HG03457 (cell line): Measurements from ENCODE around the gene ECHS1.
"Not testable (repeated sequence)": the region's sequence is repeated elsewhere in the genome, so short reads cannot be mapped to it uniquely, and the experiment has no call there.

Experiments
- ATAC-seq: cut with Tn5 transposase; IDR thresholded peaks from one replicate; pipeline ENCODE4 v1.9.1; 2021; ENCODE audit warnings: moderate number of reproducible peaks; ENCODE audit not compliant: unreplicated experiment

The ECHS1 gene

GRCh38 chr10:133379152-133379800, 6.1 kb upstream of the ECHS1 start, which contains the start of gene PAOX:
Gene PAOX, plus strand, starts transcription at chr10:133379262. Its CDS starts 55 bp downstream, at chr10:133379317.
- peak; percentile 46 for ATAC-seq

DNA sequence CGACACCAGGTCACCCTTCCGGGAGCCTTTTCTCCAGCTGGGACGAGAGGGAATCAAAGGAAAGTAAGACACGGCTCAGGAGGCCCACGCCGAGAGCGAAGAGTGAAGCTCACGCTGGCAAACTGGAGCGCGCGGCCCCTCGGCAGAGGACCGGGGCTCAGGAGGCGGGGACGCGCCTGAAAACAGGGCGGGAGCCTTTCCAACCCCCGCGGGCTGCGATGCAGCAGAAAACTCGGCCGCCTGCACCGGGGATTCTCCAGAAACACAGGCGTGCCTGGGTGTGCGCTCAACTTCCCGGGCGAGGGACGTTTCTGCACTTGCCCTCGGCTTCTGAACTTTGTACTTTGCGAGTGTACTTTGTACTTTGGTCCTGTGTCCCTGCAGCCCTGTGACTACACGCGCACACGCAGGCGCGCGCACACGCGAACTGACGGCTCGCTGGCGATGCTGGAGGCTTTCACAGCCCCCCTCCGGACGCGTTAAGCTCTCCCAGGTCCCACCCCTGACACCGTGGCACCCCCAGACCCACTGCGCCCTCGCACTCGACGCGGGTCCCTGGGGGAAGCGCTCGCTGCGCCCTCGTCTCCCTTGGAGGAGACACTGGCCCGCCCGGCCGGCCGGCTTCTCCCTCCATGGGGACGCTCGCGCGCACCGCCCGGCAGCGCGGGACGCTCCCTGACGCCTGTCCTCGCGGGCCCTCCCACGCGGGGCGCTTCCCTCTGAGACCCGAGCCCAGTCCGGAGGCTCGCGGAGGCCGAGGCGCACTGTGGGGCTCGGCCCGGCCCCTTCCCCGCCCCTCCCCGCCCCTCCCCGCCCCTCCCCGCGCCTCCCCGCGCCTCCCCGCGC, 5.3 kb upstream of the ECHS1 start:
- ATAC-seq: no peak

GRCh38 chr10:133377818-133378250, 4.7 kb upstream of the ECHS1 start:
- ATAC-seq: no peak

DNA sequence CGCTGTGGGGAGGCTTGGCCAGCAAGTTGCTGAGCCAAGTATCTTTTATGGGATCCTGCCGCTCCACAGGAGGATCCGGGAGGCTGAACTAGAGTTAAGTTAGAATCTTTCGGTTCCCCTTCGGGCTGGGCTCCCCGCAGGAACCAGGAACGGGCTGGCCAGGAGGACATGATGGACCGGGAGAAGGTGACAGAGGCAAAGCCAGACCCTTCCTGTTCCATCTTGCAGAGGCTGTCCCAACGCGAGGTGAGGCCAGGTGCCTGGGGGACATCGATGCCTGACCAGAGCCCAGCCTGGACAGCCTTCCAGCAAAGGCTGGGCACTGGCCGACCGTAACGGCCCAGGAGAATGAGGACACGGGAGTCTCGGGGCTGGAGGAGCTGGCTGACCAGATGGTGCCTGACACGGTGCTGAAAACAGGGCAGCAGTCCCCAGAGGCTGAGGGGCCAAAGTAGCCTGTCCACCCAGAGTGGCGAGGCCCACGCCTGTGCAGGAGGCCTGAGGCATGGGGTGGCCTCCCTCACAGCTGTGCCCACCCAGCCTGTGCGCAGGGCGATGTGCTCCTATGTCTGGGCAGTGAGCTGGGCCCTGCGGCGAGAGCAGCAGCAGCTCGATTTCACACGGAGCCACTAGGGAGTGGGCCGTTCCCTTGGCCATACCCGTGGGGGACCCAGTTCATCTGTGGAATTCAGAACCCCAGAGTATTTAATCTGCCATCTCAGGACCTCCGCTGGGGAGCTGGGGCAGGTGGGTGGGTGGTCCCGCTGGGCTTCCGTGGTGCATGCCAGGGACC, 4.1 kb upstream of the ECHS1 start:
- ATAC-seq: no peak

DNA sequence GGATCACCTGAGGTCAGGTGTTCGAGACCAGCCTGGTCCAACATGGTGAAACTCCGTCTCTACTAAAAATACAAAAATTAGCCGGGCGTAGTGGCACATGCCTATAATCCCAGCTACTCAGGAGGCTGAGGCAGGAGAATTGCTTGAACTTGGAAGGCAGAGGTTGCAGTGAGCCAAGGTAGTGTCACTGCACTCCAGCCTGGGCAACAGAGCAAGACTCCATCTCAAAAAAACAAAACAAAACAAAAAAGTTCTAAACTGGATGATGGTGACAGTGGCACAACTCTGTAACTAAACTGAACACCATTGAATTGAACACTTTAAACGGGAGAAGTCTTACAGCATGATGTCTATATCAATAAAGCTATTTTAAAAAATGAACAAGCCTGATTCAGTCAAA, 3.0 kb upstream of the ECHS1 start:
- ATAC-seq: not testable (repeated sequence)

GRCh38 chr10:133375357-133376115, 2.4 kb upstream of the ECHS1 start:
- ATAC-seq: no peak

DNA sequence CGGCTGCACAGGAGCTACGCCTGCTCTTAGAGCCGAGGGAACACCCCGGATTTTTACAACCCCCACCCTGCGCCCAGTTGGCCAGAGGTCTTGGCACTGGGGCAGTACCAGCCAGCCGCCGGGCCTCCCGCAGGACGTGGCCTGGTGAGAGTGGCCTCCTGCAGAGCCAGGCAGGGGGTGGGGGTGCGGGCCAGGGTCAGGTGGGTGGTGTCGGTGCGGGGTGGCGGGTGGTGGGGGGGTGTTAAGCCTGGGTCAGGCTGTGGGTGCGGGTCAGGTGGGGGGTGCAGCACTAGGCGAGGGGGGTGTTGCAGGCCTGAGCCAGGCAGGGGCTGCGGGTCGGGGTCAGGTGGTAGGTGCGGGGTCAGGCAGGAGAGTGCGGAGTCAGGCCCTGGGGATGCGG, 647 bp downstream of the ECHS1 start:
- ATAC-seq: no peak

DNA sequence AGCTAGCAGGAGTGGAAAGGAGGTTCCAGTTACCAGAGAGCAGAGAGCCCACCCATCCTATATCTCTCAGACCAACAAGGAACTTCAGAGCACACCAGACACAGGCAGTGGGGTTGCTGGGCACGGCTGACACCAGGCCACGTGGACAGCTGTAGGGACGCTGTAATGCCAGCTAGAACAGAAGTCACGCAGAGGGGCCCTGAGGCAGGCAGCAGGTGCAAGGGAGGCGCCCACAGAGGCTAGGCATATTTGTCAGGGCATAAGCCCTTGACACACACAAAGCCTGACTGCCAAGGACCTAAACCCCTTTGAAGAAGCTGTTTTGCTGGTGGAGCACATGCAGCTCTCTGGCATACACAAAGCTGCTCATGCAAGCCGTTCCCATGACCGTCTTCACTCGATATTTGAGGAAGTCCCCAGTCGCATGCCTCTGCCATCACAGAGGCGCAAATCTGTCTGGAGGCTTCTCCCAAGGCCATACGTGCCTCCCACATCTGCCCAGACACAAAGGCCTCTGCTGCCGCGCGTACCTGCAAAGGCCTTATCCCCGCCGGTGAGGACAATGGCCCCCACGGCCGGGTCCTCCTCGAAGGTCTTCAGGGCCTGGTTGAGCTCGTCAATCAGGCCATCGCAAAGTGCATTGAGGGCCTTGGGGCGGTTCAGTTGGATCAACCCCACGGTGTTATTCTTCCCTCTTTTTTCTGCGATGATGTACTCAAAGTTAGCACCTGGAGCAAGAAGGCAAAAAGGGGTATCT, 2.9 kb downstream of the ECHS1 start:
- no peak for ATAC-seq

DNA sequence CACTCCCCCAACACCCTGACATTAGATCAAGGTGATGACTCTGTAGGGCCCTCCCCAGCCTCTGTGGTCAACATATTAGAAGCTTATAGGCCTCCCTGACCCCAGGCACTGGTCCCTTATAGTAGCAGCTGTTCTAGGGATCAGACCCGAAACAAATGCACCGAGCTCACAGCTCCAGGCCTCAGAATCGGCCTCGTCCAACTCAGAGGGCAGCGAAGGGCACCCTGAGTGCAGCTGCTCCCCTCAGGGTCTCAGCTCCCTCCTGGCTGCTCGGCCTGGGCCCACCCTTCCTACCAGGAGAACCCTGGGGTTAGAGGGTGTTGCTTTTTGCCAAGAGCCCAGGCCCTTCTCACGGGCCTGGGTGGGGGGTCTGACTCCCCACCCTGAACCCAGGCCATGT, 5.0 kb downstream of the ECHS1 start:
- no peak for ATAC-seq

DNA sequence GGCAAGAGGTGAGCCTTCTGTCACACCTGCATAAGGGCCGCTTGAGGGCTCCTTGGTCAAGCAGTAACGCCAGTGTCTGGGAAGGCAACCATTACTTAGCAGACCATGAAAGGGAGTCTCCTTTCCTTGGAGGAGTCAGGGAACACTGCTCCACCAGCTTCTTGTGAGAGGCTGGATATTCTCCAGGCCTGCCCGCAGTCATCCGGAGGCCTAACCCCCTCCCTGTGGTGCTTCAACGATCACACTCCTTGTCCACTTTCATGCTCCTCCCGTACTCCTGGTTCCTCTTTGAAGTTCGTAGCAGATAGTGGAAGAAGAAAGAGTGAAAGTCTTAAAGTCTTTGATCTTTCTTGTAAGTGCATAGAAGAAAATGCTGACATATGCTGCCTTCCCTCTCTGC, 5.7 kb downstream of the ECHS1 start:
- ATAC-seq: not testable (repeated sequence)

DNA sequence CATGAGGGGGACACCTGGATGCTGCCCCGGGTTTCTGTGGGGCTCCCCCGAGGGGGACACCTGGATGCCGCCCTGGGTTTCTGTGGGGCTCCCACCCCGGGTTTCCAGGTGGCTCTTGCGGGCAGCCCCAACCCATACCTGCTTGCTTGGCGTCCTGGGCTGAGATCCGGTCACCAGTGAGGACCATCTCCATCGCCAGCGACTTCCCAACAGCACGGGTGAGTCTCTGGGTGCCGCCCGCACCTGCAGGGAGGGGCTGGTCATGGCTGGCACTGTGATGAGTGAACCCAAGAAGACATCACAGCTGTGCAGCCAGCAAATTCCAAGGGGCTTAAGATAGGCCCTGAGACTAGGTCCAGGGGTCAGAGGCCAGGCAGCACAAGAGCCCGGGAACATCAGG, 6.4 kb downstream of the ECHS1 start:
- ATAC-seq: no peak

- ATAC-seq: no peak
These were observed 7.0 kb downstream of the ECHS1 start for GRCh38 chr10:133366130-133366478.

DNA sequence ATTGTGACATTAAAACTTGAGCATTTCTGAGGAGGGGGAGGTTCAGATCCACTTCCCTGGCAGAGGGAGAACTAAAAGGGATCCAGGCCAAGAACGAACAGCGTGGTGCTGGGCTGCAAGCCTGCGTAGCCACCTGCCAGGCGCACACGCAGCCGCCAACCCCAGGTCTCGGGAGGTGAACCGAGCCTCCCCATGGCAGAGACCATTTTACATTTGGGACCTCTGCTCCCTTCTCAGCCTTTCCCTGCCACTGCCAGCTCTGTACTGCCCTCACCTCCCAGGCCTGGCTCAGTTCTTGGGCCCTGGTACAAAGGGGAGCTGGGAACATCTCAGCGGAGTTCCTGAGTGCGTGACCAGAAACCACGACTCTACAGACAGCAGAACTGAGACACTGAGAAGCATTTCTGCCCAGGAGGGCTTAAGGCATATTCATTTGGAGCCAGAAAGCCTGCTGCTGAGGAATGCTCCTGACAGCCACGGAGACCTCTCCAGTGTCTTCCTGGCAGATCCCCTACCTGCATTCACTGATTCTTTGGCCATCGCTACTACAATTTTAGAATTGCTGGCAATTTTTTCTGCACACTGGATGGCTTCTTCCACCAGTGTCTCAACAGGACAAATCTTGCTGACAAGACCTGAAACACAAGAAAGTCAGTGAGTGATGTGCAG, 7.6 kb downstream of the ECHS1 start:
- ATAC-seq: no peak

DNA sequence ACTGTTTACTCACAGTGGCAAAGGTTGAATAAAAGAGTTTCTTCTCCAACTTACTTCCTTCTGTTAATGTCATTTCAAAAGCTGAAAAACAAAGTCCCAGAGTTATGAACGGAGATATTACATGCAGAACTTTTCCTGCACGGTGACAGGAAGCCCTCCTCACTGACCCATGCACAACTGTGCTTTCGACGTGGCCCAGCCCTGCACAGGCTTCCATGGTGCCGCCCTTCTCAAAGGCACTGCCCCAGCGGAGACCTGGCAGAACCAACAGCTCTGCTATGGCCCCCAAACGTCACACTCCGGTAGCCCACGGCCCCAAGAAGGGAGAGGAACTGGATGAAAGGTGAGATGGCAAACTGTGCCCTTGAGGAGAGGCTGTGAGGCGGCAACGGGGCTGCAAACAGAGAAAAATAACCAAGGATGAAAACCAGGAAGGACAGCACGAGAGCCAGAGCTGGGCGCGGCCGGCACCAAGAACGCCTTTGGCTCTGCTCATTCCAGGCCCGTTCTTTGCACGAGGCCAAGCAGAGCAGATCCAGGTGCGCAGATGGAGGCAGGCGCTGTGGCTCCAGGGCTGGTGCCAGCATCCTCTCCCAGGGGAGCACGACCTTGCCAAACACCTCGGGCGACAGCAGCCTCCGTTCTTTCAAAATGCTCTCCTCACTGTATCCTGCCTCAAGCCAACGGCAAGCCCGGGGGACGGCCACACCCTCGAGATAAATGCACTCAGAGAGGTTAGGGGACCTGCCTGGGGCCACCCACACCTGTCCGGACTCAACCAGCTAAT, 8.3 kb downstream of the ECHS1 start:
- ATAC-seq: no peak

DNA sequence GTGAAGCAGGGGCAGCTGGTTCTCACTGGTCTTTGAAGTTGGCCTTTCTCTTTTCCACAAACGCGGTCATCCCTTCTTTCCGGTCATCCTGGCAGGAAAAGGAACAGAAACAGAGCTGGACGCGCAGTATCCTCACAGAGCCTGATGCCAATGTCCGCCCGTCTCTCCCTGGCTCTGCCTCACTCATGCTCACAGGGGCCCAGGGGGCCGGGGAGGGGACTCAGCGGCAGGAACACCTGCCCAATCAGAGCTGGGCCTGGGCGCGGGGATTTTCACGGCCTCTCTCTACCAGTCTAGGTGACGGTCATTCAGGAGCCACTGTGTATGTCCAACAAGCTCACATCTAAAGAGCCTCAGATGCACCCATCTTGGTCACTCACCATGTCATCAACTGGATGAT, 10.3 kb downstream of the ECHS1 start:
- ATAC-seq: no peak

GRCh38 chr10:133361773-133362441, 11.2 kb downstream of the ECHS1 start:
- no peak for ATAC-seq

DNA sequence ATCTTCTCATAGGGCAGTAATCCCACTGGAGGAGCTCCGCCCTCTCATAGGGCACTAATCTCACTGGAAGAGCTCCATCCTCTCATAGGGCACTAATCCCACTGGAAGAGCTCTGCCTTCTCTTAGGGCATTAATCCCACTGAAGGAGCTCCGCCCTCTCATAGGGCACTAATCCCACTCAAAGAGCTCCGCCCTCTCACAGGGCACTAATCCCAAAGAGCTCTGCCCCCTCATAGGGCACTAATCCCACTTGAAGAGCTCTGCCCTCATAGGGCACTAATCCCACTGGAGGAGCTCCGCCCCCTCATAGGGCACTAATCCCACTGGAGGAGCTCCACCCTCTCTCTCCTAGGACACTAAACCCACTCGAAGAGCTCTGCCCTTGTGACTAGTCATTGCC, 11.9 kb downstream of the ECHS1 start:
- ATAC-seq: no peak

DNA sequence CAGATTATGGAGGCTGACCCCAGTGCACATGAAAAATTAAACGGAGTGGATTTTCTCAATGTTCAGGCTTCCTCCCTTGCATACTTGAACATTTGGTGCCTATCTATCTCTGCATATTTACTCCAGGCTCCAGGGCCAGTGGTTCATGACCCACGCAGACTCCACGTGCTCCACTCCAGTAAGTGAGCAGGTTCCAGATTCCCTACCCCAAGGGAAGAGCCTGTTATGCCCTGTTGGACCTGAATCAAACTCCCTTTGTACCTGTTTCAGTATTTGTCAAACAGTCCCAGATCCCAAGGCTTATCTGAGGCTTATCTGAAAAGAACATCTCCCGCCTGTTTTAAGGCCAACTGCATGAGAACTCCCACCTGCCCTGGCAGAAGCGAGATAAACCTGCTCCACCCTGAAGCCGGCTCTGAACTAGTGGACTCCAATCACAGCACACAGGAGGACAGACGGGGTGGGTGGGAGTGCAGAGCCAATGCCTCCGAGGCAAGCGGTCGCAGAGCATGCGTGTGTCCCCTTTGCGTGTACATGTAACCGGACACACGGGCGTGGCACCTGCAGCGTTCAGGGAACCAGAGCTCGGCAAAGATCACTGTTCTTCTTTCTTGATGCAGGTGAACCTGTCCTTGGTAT, 13.1 kb downstream of the ECHS1 start:
- no peak for ATAC-seq
